GM13977 (cell line): ENCODE data around the gene TANGO6.

Experiments
- DNase-seq: peaks from one replicate; pipeline ENCODE4 v3.0.0; 2012; ENCODE audit warnings: low spot score
- in situ Hi-C: fragments of 300-500 bp; cut with MboI; formaldehyde crosslinking; loops from one replicate; pipeline ENCODE4 v1.12.0; 2022; ENCODE audit warnings: low sequenced_read_pairs, low pct_unique_long_range_greater_than_20kb, mixed read lengths, inconsistent platforms; ENCODE audit not compliant: unreplicated experiment
- TF ChIP-seq, protein P1 (sequence below): IDR thresholded peaks from 2 replicates; pipeline ENCODE4 v1.5.1; 2012; ENCODE audit warnings: mild to moderate bottlenecking, control low read depth; ENCODE audit not compliant: insufficient read depth; ENCODE audit errors: extremely low read depth, missing control alignments

The TANGO6 gene

DNA sequence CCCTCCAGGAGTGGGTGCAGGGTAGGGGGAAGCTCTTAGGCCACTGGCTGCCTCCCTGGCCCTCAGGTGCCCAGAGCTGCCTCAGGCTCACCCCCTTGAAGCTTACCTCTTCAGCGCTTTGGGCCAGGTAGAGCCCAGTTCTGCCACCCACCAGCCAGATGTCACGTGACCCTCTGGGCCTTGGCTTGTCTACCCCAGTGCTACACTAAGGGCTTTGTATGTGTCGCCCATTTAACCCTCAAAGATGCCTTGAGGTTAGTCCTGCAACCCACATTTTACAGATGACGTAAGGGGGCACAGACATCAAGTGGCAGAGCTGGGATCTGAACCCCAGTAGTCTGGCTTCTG, 265.5 kb downstream of the TANGO6 start:
- DNase-seq: no peak
- in situ Hi-C loops: loop anchor here (25.0 kb wide), 1 partner anchor 397 kb away; no protein-coding TSS in a partner anchor
- TF ChIP-seq, protein P1, sequence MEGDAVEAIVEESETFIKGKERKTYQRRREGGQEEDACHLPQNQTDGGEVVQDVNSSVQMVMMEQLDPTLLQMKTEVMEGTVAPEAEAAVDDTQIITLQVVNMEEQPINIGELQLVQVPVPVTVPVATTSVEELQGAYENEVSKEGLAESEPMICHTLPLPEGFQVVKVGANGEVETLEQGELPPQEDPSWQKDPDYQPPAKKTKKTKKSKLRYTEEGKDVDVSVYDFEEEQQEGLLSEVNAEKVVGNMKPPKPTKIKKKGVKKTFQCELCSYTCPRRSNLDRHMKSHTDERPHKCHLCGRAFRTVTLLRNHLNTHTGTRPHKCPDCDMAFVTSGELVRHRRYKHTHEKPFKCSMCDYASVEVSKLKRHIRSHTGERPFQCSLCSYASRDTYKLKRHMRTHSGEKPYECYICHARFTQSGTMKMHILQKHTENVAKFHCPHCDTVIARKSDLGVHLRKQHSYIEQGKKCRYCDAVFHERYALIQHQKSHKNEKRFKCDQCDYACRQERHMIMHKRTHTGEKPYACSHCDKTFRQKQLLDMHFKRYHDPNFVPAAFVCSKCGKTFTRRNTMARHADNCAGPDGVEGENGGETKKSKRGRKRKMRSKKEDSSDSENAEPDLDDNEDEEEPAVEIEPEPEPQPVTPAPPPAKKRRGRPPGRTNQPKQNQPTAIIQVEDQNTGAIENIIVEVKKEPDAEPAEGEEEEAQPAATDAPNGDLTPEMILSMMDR: no peak

DNA sequence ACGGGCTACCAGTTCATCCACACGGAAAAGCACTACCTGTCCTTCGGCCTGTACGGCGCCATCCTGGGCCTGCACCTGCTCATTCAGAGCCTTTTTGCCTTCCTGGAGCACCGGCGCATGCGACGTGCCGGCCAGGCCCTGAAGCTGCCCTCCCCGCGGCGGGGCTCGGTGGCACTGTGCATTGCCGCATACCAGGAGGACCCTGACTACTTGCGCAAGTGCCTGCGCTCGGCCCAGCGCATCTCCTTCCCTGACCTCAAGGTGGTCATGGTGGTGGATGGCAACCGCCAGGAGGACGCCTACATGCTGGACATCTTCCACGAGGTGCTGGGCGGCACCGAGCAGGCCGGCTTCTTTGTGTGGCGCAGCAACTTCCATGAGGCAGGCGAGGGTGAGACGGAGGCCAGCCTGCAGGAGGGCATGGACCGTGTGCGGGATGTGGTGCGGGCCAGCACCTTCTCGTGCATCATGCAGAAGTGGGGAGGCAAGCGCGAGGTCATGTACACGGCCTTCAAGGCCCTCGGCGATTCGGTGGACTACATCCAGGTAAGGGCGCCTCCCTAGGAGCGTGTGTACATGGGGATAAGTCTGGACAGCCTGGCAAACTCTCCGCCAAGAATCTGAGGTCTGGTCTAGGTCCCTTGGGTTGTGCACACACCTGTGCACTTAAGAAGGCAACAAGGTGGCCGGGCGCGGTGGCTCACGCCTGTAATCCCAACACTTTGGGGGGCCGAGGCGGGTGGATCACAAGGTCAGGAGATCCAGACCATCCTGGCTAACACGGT, 266.3 kb downstream of the TANGO6 start:
- in situ Hi-C loops: loop anchor here (25.0 kb wide), 1 partner anchor 397 kb away; no protein-coding TSS in a partner anchor
- no peak for DNase-seq
- TF ChIP-seq, protein P1: no peak

DNA sequence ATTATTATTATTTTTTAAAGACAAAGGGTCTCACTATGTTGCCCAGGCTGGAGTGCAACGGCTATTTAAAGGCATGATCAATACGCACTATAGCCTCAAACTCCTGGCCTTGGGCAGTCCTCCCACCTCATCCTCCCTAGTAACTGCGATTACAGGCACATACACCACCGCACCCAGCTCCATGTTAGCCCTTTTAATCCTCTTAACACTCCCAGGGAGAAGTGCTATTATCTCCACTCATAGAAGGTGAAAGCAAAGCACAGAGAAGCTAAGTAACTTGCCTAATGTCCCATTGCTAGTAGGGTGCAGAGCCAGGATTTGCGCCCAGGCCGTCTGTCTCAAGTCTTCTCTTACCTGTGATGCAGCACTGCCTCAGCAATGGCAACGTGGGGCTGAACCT, 267.1 kb downstream of the TANGO6 start:
- no peak for DNase-seq
- in situ Hi-C loops: loop anchor here (25.0 kb wide), 1 partner anchor 398 kb away; no protein-coding TSS in a partner anchor
- TF ChIP-seq, protein P1: no peak

DNA sequence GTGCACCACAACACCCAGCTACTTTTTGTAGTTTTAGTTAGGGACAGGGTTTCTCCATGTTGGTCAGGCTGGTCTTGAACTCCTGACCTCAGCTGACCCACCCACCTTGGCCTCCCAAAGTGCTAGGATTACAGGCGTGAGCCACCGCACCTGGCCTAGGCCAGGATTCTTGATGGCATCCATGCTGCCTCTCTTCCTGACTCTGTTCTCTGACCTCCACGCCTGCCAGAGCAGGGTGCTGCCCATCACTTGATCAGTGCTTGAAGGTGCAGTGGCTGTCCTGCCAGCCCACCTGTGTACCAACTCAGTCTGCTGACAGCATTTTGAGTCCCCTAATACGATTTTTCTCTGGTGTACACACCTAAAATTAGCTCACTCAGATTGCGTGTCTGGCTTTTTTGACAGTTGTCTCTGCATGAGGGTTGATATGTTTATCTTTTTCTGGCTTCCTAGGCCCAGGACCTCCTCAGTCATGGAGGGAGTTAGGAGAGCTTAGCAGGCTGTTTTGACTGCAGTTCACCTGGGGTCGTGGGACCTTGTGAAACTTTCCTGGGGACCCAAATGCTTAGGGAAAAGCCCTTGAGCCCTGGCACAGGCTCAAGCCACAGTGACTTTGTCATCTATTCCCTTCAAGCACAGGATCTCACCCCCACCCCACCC, 268.0 kb downstream of the TANGO6 start:
- no peak for DNase-seq
- in situ Hi-C loops: loop anchor here (25.0 kb wide), 1 partner anchor 399 kb away; no protein-coding TSS in a partner anchor
- TF ChIP-seq, protein P1: no peak

DNA sequence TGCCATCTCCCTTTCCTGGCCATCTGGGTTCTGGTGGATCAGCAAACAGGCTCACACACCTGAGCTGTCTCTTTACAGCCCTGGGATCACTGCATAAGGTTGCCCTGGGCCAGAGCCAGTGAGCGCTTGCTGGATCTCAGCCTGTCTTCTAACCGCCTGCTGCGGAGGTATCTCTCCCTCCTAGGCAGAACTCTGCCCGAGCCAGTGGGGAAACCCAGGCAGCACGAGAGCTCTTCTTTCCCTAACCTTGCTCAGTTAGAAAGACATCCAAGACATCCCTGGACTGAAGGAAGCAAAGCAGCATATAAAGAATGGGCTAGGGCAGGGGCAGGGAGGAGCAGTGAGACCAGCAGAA, 268.5 kb downstream of the TANGO6 start:
- TF ChIP-seq, protein P1: no peak
- in situ Hi-C loops: loop anchor here (25.0 kb wide), 1 partner anchor 400 kb away; no protein-coding TSS in a partner anchor
- no peak for DNase-seq

DNA sequence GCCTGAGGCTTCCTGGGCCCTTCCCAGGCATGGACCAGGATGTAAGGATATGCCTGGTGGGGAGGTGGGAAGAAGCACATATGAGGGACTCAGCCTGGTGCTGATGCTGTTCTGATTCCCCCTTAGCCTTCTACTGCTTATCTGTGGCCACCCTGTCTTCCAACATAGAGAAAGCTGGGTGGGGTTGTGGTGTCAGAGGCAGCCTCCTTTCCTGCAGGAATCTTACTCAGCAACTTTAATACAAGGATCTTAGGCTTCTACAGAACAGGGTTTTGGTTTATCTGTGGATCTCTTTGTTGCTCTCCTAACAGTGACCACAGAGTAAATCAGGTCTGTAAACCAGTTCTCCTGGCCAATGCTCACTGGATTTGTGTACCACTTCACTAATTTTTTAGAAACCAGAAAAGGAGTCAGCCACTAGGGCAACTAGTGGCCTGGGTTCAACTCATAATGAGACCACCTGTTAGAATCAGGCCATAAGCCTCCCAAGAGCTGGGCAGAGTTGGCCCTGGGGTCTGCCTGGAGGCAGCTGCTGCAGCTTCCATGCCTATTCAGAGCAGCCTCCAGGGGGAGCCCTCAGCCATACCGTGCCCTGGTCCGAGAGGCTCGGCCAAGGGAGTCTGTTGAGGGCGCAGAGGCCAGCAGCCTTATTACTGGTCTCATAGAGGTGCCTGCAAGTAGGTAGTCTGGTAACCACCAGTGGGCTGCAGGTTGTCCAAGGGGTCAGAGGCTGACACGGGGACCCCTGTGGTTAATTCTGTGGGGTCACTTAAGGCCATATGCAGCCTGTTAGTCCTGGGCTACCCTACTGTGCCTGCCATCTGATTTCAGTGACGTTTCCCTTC, 269.2 kb downstream of the TANGO6 start:
- in situ Hi-C loops: loop anchor here (25.0 kb wide), 1 partner anchor 400 kb away; no protein-coding TSS in a partner anchor
- TF ChIP-seq, protein P1: peak; percentile 85
- peak; percentile 78 for DNase-seq
